HEK293 (cell line): ENCODE measurements around the gene KDM4B.

Experiments
- CTCF ChIP-seq: fragments of 450-650 bp; formaldehyde crosslinking; IDR thresholded peaks from 2 replicates; pipeline ENCODE4 v1.5.1; 2016; ENCODE audit warnings: missing biosample characterization, missing genetic modification characterization
- HOXA7 ChIP-seq: sonication (generic); formaldehyde crosslinking; IDR thresholded peaks from 2 replicates; pipeline ENCODE4 v1.8.1; 2022; ENCODE audit warnings: missing genetic modification reagents, borderline replicate concordance
- HOXC10 ChIP-seq: sonication (generic); formaldehyde crosslinking; IDR thresholded peaks from 2 replicates; pipeline ENCODE4 v1.8.1; 2023; ENCODE audit warnings: mild to moderate bottlenecking, missing genetic modification reagents
- TF ChIP-seq, protein P1 (sequence below): fragments of 450-650 bp; formaldehyde crosslinking; IDR thresholded peaks from 2 replicates; pipeline ENCODE4 v1.5.1; 2016; ENCODE audit warnings: missing biosample characterization, missing genetic modification characterization

DNA sequence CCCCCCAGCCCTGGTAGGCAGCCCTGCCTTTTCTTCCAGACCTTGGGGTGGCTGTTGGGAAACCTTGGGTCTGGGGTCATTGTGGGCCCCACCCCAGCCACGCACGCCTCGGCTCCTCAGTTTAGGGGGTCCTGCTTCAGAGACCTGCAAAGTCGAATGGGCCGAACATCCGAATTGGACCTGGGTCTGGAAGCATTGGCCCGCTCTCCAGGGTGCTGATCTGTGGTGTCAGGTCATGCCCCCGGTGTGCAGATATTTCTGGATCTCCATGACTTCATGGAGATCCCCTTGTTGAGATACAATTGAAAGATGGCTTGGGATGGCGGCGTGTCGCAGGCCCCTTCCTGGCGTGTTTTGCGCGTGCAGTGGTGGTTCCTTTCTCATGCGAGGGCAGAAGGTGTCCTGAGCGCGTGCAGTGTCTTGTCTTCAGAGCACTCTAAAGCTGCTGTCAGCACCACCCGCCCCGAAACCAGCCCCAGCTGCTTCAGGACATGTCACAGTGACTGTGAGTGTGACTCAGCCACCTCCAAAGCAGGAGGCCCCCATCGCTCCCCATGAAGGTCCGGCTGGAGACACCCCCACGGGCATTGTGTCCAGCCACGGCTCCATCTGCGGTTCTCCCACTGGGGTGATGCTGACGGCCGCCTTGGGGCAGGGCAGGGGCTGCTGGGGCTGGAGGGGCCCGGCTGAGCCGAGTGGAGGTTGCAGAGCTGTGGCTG, 112.7 kb downstream of the KDM4B start:
- no peak for TF ChIP-seq CTCF
- TF ChIP-seq, protein P1, sequence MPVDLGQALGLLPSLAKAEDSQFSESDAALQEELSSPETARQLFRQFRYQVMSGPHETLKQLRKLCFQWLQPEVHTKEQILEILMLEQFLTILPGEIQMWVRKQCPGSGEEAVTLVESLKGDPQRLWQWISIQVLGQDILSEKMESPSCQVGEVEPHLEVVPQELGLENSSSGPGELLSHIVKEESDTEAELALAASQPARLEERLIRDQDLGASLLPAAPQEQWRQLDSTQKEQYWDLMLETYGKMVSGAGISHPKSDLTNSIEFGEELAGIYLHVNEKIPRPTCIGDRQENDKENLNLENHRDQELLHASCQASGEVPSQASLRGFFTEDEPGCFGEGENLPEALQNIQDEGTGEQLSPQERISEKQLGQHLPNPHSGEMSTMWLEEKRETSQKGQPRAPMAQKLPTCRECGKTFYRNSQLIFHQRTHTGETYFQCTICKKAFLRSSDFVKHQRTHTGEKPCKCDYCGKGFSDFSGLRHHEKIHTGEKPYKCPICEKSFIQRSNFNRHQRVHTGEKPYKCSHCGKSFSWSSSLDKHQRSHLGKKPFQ = no peak
- TF ChIP-seq HOXA7 = no peak
- no peak for TF ChIP-seq HOXC10 (CRISPR knock-in tag)
